ENCODE results near the gene PRPF19.

The PRPF19 gene

GRCh38 chr11:60906132-60906972, at the start of gene PRPF19:
Gene PRPF19 (minus strand): TSS chr11:60906585. CDS start chr11:60906382, 203 bp downstream.
- peak; percentile 65 for DNase-seq (ENCODE audit: low read depth, low spot score)
- peak within 1 kb of the TSS; percentile 90 for H3K27ac ChIP-seq

GRCh38 chr11:60955571-60955970, 49.2 kb upstream of the PRPF19 start:
- no peak for DNase-seq (ENCODE audit: low read depth, low spot score)
- no peak overlapping the region for H3K27ac ChIP-seq

GRCh38 chr11:60954421-60954820, 48.0 kb upstream of the PRPF19 start:
- no peak overlapping the region for H3K27ac ChIP-seq
- DNase-seq (ENCODE audit: low read depth, low spot score): no peak

GRCh38 chr11:60953781-60954180, 47.4 kb upstream of the PRPF19 start:
- no peak overlapping the region for H3K27ac ChIP-seq
- no peak for DNase-seq (ENCODE audit: low read depth, low spot score)

- H3K27ac ChIP-seq: no peak overlapping the region
- no peak for DNase-seq (ENCODE audit: low read depth, low spot score)
Observed at GRCh38 chr11:60952742-60953170, 46.4 kb upstream of the PRPF19 start.

GRCh38 chr11:60951904-60952741, 45.7 kb upstream of the PRPF19 start, which contains the start of gene SLC15A3:
Gene SLC15A3 (minus strand): TSS chr11:60952176. CDS start chr11:60951551, 625 bp downstream.
- H3K27ac ChIP-seq: no peak within 1 kb of the TSS
- DNase-seq (ENCODE audit: low read depth, low spot score): no peak

GRCh38 chr11:60951606-60951903, 45.2 kb upstream of the PRPF19 start:
- no peak for DNase-seq (ENCODE audit: low read depth, low spot score)
- H3K27ac ChIP-seq: no peak overlapping the region

GRCh38 chr11:60950933-60951605, 44.7 kb upstream of the PRPF19 start:
- no peak overlapping the region for H3K27ac ChIP-seq
- DNase-seq (ENCODE audit: low read depth, low spot score): no peak

- H3K27ac ChIP-seq: no peak overlapping the region
- no peak for DNase-seq (ENCODE audit: low read depth, low spot score)
Observed at GRCh38 chr11:60950024-60950423, 43.6 kb upstream of the PRPF19 start.

GRCh38 chr11:60948250-60948649, 41.9 kb upstream of the PRPF19 start:
- no peak overlapping the region for H3K27ac ChIP-seq
- DNase-seq (ENCODE audit: low read depth, low spot score): no peak

GRCh38 chr11:60947700-60948099, 41.3 kb upstream of the PRPF19 start:
- no peak overlapping the region for H3K27ac ChIP-seq
- no peak for DNase-seq (ENCODE audit: low read depth, low spot score)

- no peak overlapping the region for H3K27ac ChIP-seq
- DNase-seq (ENCODE audit: low read depth, low spot score): no peak
Observed at GRCh38 chr11:60946601-60947264, 40.3 kb upstream of the PRPF19 start.

- no peak for DNase-seq (ENCODE audit: low read depth, low spot score)
- H3K27ac ChIP-seq: no peak overlapping the region
Observed at GRCh38 chr11:60945295-60945667, 38.9 kb upstream of the PRPF19 start.

- H3K27ac ChIP-seq: no peak overlapping the region
Observed at GRCh38 chr11:60944490-60945294, 38.3 kb upstream of the PRPF19 start.

GRCh38 chr11:60942970-60943565, 36.7 kb upstream of the PRPF19 start:
- DNase-seq (ENCODE audit: low read depth, low spot score): peak; percentile 85

More at GRCh38 chr11:60944490-60945294, 38.3 kb upstream of the PRPF19 start:
- DNase-seq (ENCODE audit: low read depth, low spot score): no peak

GRCh38 chr11:60942219-60942618, 35.8 kb upstream of the PRPF19 start:
- peak overlapping the region; percentile 69 for H3K27ac ChIP-seq
- no peak for DNase-seq (ENCODE audit: low read depth, low spot score)

More at GRCh38 chr11:60942970-60943565, 36.7 kb upstream of the PRPF19 start:
- H3K27ac ChIP-seq: peak overlapping the region; percentile 69

- H3K27ac ChIP-seq: peak overlapping the region; percentile 69
Observed at GRCh38 chr11:60941371-60942119, 35.2 kb upstream of the PRPF19 start.

GRCh38 chr11:60939855-60940254, 33.5 kb upstream of the PRPF19 start:
- no peak overlapping the region for H3K27ac ChIP-seq
- DNase-seq (ENCODE audit: low read depth, low spot score): no peak

More at GRCh38 chr11:60941371-60942119, 35.2 kb upstream of the PRPF19 start:
- no peak for DNase-seq (ENCODE audit: low read depth, low spot score)

Data from epithelial cell of prostate (primary cell).